HFF-Myc (cell line): ENCODE data around the gene WDR59.

Experiments
- DNase-seq: peaks from one replicate; pipeline ENCODE4 v3.0.0-alpha.2; 2011; ENCODE audit warnings: low read depth; ENCODE audit errors: extremely low read depth
- H3K4me3 ChIP-seq: replicated peaks from 2 replicates; pipeline ENCODE4 v1.5.1; 2011; ENCODE audit warnings: low read depth, mild to moderate bottlenecking, control low read depth, low read length
- TF ChIP-seq, protein P1 (sequence below): IDR thresholded peaks from 2 replicates; pipeline ENCODE4 v1.5.1; 2012; ENCODE audit warnings: mild to moderate bottlenecking, low read depth, low read length, control low read depth; ENCODE audit errors: missing control alignments

The WDR59 gene

DNA sequence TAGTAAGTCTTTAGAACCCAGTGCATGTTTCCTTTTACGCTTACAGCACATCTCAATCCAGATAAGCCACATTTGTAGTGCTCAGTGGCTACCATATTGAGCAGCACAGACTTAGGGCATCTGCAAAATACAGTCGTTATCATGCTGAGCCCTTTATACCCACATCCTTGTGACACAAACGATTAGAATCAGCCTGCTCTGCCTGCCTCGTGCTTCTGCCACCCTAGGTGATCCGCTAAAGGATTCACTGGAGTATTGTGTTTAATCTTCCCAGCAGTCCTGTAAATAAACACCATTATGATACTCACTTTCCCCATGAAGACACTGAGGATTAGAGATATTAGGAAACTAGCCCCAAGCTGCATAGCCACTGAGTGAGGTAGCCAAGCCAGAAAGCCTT is 159.0 kb downstream of the WDR59 start:
- no peak for DNase-seq
- no peak overlapping the region for H3K4me3 ChIP-seq
- TF ChIP-seq, protein P1, sequence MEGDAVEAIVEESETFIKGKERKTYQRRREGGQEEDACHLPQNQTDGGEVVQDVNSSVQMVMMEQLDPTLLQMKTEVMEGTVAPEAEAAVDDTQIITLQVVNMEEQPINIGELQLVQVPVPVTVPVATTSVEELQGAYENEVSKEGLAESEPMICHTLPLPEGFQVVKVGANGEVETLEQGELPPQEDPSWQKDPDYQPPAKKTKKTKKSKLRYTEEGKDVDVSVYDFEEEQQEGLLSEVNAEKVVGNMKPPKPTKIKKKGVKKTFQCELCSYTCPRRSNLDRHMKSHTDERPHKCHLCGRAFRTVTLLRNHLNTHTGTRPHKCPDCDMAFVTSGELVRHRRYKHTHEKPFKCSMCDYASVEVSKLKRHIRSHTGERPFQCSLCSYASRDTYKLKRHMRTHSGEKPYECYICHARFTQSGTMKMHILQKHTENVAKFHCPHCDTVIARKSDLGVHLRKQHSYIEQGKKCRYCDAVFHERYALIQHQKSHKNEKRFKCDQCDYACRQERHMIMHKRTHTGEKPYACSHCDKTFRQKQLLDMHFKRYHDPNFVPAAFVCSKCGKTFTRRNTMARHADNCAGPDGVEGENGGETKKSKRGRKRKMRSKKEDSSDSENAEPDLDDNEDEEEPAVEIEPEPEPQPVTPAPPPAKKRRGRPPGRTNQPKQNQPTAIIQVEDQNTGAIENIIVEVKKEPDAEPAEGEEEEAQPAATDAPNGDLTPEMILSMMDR: no peak

DNA sequence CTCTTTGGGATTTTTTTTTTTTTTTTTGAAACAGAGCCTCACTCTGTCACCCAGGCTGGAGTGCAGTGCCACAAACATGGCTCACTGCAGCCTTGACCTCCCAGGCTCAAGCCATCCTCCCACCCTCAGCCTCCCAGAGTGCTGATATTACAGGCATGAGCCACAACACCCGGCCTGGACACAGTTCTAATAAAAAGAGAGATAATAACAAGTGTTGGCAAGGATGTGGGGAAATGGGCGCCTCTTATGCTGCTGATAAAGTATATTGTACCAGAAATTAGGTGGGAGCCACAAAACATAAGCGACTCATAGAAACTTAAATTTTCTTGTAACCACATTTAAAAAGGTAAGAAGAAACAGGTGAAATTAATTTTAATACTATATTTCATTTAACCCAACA is 159.9 kb downstream of the WDR59 start:
- TF ChIP-seq, protein P1: no peak
- no peak for DNase-seq
- H3K4me3 ChIP-seq: no peak overlapping the region
